Neural cell (in vitro differentiated cells): ENCODE results near the gene TPMT. TPM values are rescaled to one million over a fixed set of nuclear protein-coding genes. Genes with fewer than 3 reads are reported as not detected.

ENCODE experiments used
- H2AFZ ChIP-seq: fragments of 200-600, 300-800 bp; sonication (generic), shearing (Covaris generic); 2 replicates; pipeline ENCODE4 v1.6.0; 2014; ENCODE audit warnings: low read depth, mild to moderate bottlenecking, antibody characterized with exemption, low read length, moderate library complexity
- H3F3A ChIP-seq: fragments of 200-600 bp; shearing (Covaris generic); 2 replicates; pipeline ENCODE4 v1.6.1; 2016; ENCODE audit warnings: mild to moderate bottlenecking, moderate library complexity, mixed read lengths, antibody characterized with exemption, low read length; ENCODE audit not compliant: insufficient read depth, poor library complexity, severe bottlenecking
- H3K27ac ChIP-seq: fragments of 200-600, 300-800 bp; sonication (generic), shearing (Covaris generic); 2 replicates; pipeline ENCODE4 v1.5.1; 2014; ENCODE audit warnings: mild to moderate bottlenecking, low read length, moderate library complexity
- H3K27me3 ChIP-seq: fragments of 300-800, 200-600 bp; sonication (generic), shearing (Covaris generic); 2 replicates; pipeline ENCODE4 v1.6.0; 2014; ENCODE audit warnings: mild to moderate bottlenecking, low read depth, low read length, moderate library complexity; ENCODE audit not compliant: insufficient read depth
- H3K36me3 ChIP-seq: fragments of 300-800, 200-600 bp; sonication (generic), shearing (Covaris generic); 2 replicates; pipeline ENCODE4 v1.5.1; 2014; ENCODE audit warnings: mild to moderate bottlenecking, antibody characterized with exemption, low read length, moderate library complexity; ENCODE audit not compliant: insufficient read depth
- H3K4me2 ChIP-seq: fragments of 300-800, 200-600 bp; sonication (generic), shearing (Covaris generic); 2 replicates; pipeline ENCODE4 v1.6.0; 2014; ENCODE audit warnings: mild to moderate bottlenecking, low read length
- H3K4me3 ChIP-seq: fragments of 300-800, 200-600 bp; sonication (generic), shearing (Covaris generic); 2 replicates; pipeline ENCODE4 v1.5.1; 2014; ENCODE audit warnings: mild to moderate bottlenecking, low read length, moderate library complexity
- H3K79me2 ChIP-seq: fragments of 200-600 bp; shearing (Covaris generic); replicated peaks from 2 replicates; pipeline ENCODE4 v1.6.0; 2014; ENCODE audit warnings: mild to moderate bottlenecking, low read length, moderate library complexity; ENCODE audit not compliant: insufficient read depth
- H3K9ac ChIP-seq: fragments of 300-800, 200-600 bp; sonication (generic), shearing (Covaris generic); 2 replicates; pipeline ENCODE4 v1.6.1; 2016; ENCODE audit warnings: mild to moderate bottlenecking, low read length, mixed read lengths
- H3K9me2 ChIP-seq: fragments of 200-600 bp; shearing (Covaris generic); 2 replicates; pipeline ENCODE4 v1.6.1; 2016; ENCODE audit warnings: mild to moderate bottlenecking, low read length, mixed read lengths; ENCODE audit not compliant: insufficient read depth
- H3K9me3 ChIP-seq: fragments of 200-600, 300-800 bp; sonication (generic), shearing (Covaris generic); 2 replicates; pipeline ENCODE4 v1.6.1; 2016; ENCODE audit warnings: mild to moderate bottlenecking, mixed run types, low read length, moderate library complexity, mixed read lengths
- H4K20me1 ChIP-seq: fragments of 200-600 bp; shearing (Covaris generic); 2 replicates; pipeline ENCODE4 v1.6.1; 2016; ENCODE audit warnings: mild to moderate bottlenecking, mixed run types; ENCODE audit not compliant: insufficient read depth
- CTCF ChIP-seq: fragments of 450-650 bp; IDR thresholded peaks from 2 replicates; pipeline ENCODE4 v1.5.1; 2014; ENCODE audit warnings: antibody characterized with exemption, mild to moderate bottlenecking, moderate library complexity; ENCODE audit not compliant: poor library complexity, severe bottlenecking
- EP300 ChIP-seq: fragments of 450-650 bp; conservative IDR thresholded peaks from 2 replicates; pipeline ENCODE4 v1.6.1; 2014; ENCODE audit warnings: antibody characterized with exemption, mild to moderate bottlenecking, moderate library complexity; ENCODE audit not compliant: poor library complexity, severe bottlenecking
- EZH2 ChIP-seq: fragments of 200-600, 300-800 bp; shearing (Covaris generic), sonication (generic); IDR thresholded peaks from 2 replicates; pipeline ENCODE4 v1.6.1; 2014; ENCODE audit warnings: antibody characterized with exemption, low read length, borderline replicate concordance, mild to moderate bottlenecking; ENCODE audit not compliant: insufficient read depth, poor library complexity, severe bottlenecking
- MXI1 ChIP-seq: fragments of 450-650 bp; conservative IDR thresholded peaks from 2 replicates; pipeline ENCODE4 v1.6.1; 2014; ENCODE audit warnings: antibody characterized with exemption, mild to moderate bottlenecking; ENCODE audit not compliant: poor library complexity, severe bottlenecking
- POLR2AphosphoS5 ChIP-seq: IDR thresholded peaks from 2 replicates; pipeline ENCODE4 v1.6.1; 2012
- RAD21 ChIP-seq: fragments of 450-650 bp; conservative IDR thresholded peaks from 2 replicates; pipeline ENCODE4 v1.6.1; 2014; ENCODE audit warnings: antibody characterized with exemption, mild to moderate bottlenecking, moderate library complexity
- REST ChIP-seq: IDR thresholded peaks from 2 replicates; pipeline ENCODE4 v1.6.1; 2012; ENCODE audit warnings: borderline replicate concordance
- SMC3 ChIP-seq: fragments of 450-650 bp; conservative IDR thresholded peaks from 2 replicates; pipeline ENCODE4 v1.6.1; 2014; ENCODE audit warnings: antibody characterized with exemption, mild to moderate bottlenecking, moderate library complexity; ENCODE audit not compliant: poor library complexity
- TAF1 ChIP-seq: IDR thresholded peaks from 2 replicates; pipeline ENCODE4 v1.6.1; 2012; ENCODE audit warnings: low read depth
- polyA plus RNA-seq: library from polyadenylated mRNA; depleted of rRNA; stranded (reverse); fragments of >200 nt; gene quantifications from 2 replicates; pipeline ENCODE4 v1.2.3, GENCODE V29; 2014

Gene TPMT
- polyA plus RNA-seq, 1 donor from 2014 or later, result 5.7 TPM

GRCh38 chr6:18087396-18088165 lies 67.3 kb downstream of the TPMT start:
- Histone ChIP-seq H3K4me2 (no peak overlapping the region), H4K20me1 (no peaks in the 10 kb centered on the region), H3K9ac (no peak overlapping the region), H2AFZ (no peak overlapping the region), H3K9me2 (no peaks in the 10 kb centered on the region), H3F3A (no peaks in the 10 kb centered on the region), H3K9me3 (no peaks in the 10 kb centered on the region), H3K27ac (no peak overlapping the region), H3K79me2 (no peaks in the 10 kb centered on the region), H3K4me3 (no peak overlapping the region), H3K36me3 (no peaks in the 10 kb centered on the region), H3K27me3 (no peaks in the 10 kb centered on the region)
- TF ChIP-seq TAF1 (no peak), POLR2AphosphoS5 (no peak), CTCF (no peak), REST (no peak), MXI1 (no peak), EP300 (no peak), SMC3 (no peak), RAD21 (no peak), EZH2 (no peak)

- no peaks in the 10 kb centered on the region for H4K20me1 ChIP-seq
- no peak overlapping the region for H2AFZ ChIP-seq
- H3K27ac ChIP-seq, result no peak overlapping the region
- H3K4me3 ChIP-seq, result no peak overlapping the region
- no peaks in the 10 kb centered on the region for H3K9me2 ChIP-seq
- H3F3A ChIP-seq, result no peaks in the 10 kb centered on the region
- no peaks in the 10 kb centered on the region for H3K27me3 ChIP-seq
- no peaks in the 10 kb centered on the region for H3K79me2 ChIP-seq
- H3K9ac ChIP-seq, result no peak overlapping the region
- no peaks in the 10 kb centered on the region for H3K9me3 ChIP-seq
- TF ChIP-seq TAF1, result no peak
- TF ChIP-seq CTCF, result no peak
- TF ChIP-seq RAD21, result no peak
- no peak for TF ChIP-seq EZH2
- TF ChIP-seq POLR2AphosphoS5, result no peak
- TF ChIP-seq MXI1, result no peak
- no peak for TF ChIP-seq EP300
- TF ChIP-seq SMC3, result no peak
- TF ChIP-seq REST, result no peak
- no peak overlapping the region for H3K4me2 ChIP-seq
- H3K36me3 ChIP-seq, result no peaks in the 10 kb centered on the region
Observed at GRCh38 chr6:18081025-18081668, 73.7 kb downstream of the TPMT start.
